ENCODE results near the gene DPT. TPM values are rescaled to one million over a fixed set of nuclear protein-coding genes. Genes with fewer than 3 reads are reported as not detected.

The DPT gene
- total RNA-seq, 1 donor from 2014 or later, result not detected

DNA sequence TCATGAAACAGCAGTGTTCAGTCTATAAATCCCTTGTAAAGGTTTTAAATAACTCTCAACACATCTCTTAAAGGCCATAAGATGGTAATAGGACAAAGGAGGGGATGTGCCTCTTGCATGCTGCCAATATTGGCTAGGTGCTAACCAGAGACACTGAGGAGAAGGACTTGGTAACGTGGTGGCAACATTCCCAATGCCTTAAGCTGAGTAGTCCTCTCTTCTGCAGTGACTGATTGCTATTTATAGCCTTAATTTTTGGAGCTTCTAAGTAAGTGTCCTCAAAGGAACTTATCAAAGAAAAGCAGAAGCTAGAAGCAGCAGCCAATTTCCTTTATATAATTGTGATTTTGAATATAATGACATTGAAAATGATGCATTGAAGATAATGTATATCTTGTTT lies 63.0 kb downstream of the DPT start:
- intact Hi-C loops (cut with micrococcal nuclease), result no loop called here

DNA sequence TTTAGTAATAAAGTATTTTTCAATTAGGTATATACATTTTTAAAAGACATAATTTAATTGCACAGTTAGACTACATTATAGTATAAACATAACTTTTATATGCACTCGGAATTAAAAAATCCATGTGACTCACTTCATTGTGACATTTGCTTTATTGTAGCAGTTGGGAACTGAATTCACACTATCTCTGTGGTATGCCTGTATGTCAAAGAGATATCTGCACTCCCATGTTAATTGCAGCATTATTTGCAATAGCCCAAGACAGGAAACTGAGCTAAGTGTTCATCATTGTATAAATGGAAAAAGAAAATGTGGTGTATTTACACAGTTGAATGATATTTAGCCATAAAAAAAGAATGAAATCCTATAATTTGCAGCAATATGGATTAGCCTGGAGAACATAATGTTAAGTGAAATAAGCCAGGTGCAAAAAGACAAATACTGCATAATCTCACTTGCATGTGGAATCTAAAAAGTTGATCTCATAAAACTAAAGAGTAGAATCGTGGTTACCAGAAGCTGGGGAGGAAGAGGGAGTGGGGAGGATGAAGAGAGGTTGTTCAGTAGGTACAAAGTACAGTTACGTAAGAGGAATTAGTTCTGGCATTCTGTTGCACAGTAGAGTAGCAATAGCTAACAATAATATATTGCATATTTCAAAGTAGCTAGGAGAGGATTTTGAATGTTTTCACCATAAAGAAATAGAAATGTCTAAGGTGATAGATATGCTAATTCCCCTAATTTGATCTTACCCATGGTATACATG lies 64.8 kb downstream of the DPT start:
- intact Hi-C loops (cut with micrococcal nuclease), result no loop called here

DNA sequence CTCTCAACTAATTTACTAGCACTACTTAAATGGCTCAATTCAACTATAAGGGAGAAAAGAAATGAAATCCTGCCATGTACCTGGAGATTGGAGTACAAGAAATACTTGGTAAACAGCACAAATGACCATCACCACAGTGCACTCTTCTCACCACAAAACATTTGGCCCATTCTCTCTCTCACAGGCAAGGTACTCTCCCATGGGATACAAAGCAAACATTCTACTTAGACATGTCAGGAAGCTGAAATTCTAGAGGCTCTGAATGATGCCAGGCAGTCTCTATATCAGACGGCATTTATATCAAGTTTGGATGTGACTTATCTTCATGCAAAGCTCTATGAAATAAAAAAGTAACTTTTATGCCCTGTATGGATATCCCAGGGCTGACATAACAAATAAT lies 72.5 kb downstream of the DPT start:
- intact Hi-C loops (cut with micrococcal nuclease), result no loop called here

DNA sequence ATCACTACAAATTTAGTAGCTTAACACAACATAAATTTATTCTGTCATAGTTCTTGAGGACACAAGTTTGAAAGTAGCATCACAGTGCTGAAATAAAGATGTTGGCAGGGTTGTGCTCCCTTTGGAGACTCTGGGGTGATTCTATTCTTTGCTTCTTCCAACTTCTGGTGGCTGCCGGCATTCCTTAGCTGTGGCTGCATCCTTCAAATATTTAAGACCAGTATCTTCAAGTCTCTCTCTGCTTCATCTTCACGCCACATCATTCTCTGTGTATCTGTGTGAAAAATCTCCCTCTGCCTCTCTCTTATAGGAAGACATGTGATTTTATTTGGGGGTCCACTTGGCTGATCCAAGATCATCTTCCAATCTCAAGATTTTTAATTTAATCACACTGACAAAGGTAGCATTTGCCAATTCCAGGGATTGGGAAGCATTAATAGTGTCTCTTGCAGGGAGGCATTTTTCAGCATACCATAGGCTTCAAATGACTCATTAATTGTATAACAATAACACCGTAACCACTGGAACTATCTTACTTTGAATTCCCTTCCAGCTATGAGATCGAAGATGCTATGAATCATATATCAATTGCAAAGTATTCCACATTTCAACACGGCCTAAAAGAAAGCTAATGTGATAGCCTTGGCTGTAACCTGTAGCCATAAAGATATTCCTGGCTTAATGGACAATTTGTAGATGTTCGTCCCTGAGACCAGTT lies 74.6 kb downstream of the DPT start:
- intact Hi-C loops (cut with micrococcal nuclease), result no loop called here

DNA sequence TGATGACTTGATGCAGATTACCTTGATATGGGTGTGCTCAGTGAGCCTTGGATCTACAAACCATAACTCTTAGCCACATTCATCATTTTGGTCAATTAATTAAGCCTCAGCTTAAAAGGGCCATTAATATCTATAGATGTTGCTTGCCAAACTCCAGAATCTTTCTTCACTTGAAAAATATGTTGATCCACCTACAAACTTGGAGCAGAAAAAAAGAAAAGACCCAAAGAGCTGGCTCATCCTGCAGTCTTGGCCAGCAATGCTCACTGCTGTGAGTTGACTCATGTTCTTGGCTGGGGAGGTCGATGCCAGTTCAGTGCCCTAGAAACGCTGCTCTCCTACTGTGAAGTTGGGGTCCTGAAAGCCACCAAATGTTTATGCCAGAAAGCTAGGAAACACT lies 75.4 kb downstream of the DPT start:
- intact Hi-C loops (cut with micrococcal nuclease), result no loop called here

DNA sequence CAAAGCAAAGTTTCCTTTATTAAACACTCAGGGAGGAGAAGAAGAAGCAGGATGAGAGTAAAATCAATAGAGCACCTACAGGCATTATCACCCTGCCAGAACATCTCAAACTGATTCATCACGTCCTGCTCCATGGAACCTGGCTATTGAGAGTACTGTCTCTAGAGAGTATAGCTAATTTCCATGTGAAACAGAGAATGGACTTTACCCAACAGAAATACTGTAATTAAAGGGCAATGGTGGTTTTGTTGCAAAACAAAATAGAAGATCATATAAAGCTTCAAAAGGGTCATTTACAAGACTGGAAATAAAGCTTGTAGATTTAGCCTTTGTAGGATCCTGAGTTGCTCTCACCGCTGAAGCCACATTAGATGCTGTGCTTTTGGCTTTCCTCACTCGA lies 83.3 kb downstream of the DPT start:
- intact Hi-C loops (cut with micrococcal nuclease), result no loop called here

Other genes starting within 250 kb of the DPT start
- 1.9 and 2.9 TPM in 2 replicates for gene XCL2, start 185.2 kb downstream of the DPT start, total RNA-seq
- 0.91 and 1.1 TPM in 2 replicates for gene XCL1, start 152.6 kb downstream of the DPT start, total RNA-seq

Measured in T-helper 2 cell treated with Interferon-gamma antibody and Interleukin-4, amounts not matched to agents 100 ng/mL and 5 ng/mL, for 36 hours (primary cell).